Uterus (tissue), 4 donors: ENCODE data around the gene RIMS4. TPM values are rescaled to one million over a fixed set of nuclear protein-coding genes. Genes with fewer than 3 reads are reported as not detected.
A peak's percentile ranks its signal among the peaks of the same experiment; 100 is the strongest.

Experiments
- DNase-seq, 2 donors: peaks; one replicate each; pipeline ENCODE4 v3.0.0-alpha.2; 2019 to 2020
- H3K27ac ChIP-seq, 2 donors: fragments of 200-600 bp; sonication (generic); 1 replicate in 1 of 2; 2 replicates in 1 of 2; pipeline ENCODE4 v1.5.1; 2016 to 2018
- H3K27me3 ChIP-seq, 2 donors: fragments of 200-600 bp; sonication (generic); one replicate each; pipeline ENCODE4 v1.5.1; 2018 to 2019; ENCODE audit warnings: control low read depth in 1 of 2
- H3K36me3 ChIP-seq, 2 donors: fragments of 200-600 bp; sonication (generic); one replicate each; pipeline ENCODE4 v1.5.1; 2019; ENCODE audit warnings: control low read depth in 1 of 2
- H3K4me1 ChIP-seq, 2 donors: fragments of 200-600 bp; sonication (generic); one replicate each; pipeline ENCODE4 v1.5.1; 2018 to 2019; ENCODE audit warnings: control low read depth in 1 of 2
- H3K4me3 ChIP-seq, 2 donors: fragments of 200-600 bp; sonication (generic); 1 replicate in 1 of 2; 2 replicates in 1 of 2; pipeline ENCODE4 v1.5.1; 2018 to 2019; ENCODE audit warnings: mild to moderate bottlenecking in 1 of 2
- H3K9me3 ChIP-seq, 2 donors: fragments of 200-600 bp; sonication (generic); one replicate each; pipeline ENCODE4 v1.5.1; 2019; ENCODE audit warnings: control low read depth in 1 of 2
- POLR2A ChIP-seq, 2 donors: fragments of 450-650 bp; IDR thresholded peaks; one replicate each; pipeline ENCODE4 v1.6.1; 2016; ENCODE audit warnings: antibody characterized with exemption in 2 of 2, mild to moderate bottlenecking in 1 of 2, moderate library complexity in 1 of 2
- intact Hi-C: fragments of 100-400 bp; cut with DNase I; formaldehyde crosslinking; loops from one replicate; pipeline ENCODE4 v1.15.1; 2023; ENCODE audit warnings: low total_unique reads
- total RNA-seq, 4 donors: library from RNA; depleted of rRNA in 3 of 4; stranded (reverse); fragments of >200 nt in 3 of 4; gene quantifications; one replicate each; pipeline versions ENCODE4 v1.1.0 to v1.2.4, GENCODE V29; 2014 to 2023
- TF ChIP-seq, protein P1 (sequence below), 4 experiments: fragments of 200-600 bp in 2 of 4; fragments of 450-650 bp in 2 of 4; sonication (generic) in 2 of 4; IDR thresholded peaks; one replicate each; pipeline ENCODE4 v1.5.1; 2016 to 2019; ENCODE audit warnings: antibody characterized with exemption in 4 of 4, mild to moderate bottlenecking in 2 of 4, moderate library complexity in 1 of 4
- donor health status: DM: yes; HTN: yes; CAD: no.

RIMS4 gene
- total RNA-seq, 4 donors from 2014 or later: 0.26 to 5.3 (median 0.61) TPM

DNA sequence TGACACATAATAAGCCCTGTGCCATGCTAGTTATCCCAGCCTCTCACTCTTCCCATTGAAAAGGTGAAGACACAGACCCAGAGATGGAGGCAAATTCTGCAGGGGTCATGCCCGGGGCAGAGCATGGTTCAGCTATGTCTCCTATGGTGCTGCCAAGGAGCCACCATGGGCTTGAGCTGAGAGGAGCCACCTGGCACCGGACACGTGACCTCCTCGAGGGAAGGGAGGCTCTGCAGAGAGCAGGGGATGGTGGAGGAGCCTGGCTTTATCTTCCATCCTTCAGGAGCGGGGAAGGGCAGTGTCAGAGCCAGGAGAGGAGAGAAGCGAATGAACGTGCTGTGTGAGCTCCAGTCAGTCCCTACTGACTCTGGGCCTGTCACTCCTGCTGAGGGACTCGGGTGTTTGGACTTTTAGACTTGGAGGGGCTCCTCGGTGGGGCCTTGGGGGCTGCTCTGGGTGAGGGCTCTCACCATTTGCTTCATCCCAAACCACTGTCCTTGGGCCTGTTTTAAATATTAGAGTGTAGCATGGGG, 106.3 kb downstream of the RIMS4 start:
- Histone ChIP-seq H3K4me3 (no peak overlapping the region), H3K36me3 (no peaks in the 10 kb centered on the region), H3K27ac (peak overlapping the region; percentile 83 to 85), H3K9me3 (no peaks in the 10 kb centered on the region), H3K27me3 (no peaks in the 10 kb centered on the region), H3K4me1 (peaks cover 0 to 31% of the 10 kb centered on the region in 2 donors)
- intact Hi-C loops: no loop called here
- DNase-seq: no peak
- TF ChIP-seq POLR2A (IDR thresholded peaks at IDR 0.05): no peak
- TF ChIP-seq, protein P1, sequence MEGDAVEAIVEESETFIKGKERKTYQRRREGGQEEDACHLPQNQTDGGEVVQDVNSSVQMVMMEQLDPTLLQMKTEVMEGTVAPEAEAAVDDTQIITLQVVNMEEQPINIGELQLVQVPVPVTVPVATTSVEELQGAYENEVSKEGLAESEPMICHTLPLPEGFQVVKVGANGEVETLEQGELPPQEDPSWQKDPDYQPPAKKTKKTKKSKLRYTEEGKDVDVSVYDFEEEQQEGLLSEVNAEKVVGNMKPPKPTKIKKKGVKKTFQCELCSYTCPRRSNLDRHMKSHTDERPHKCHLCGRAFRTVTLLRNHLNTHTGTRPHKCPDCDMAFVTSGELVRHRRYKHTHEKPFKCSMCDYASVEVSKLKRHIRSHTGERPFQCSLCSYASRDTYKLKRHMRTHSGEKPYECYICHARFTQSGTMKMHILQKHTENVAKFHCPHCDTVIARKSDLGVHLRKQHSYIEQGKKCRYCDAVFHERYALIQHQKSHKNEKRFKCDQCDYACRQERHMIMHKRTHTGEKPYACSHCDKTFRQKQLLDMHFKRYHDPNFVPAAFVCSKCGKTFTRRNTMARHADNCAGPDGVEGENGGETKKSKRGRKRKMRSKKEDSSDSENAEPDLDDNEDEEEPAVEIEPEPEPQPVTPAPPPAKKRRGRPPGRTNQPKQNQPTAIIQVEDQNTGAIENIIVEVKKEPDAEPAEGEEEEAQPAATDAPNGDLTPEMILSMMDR (IDR thresholded peaks at IDR 0.05): no peak

DNA sequence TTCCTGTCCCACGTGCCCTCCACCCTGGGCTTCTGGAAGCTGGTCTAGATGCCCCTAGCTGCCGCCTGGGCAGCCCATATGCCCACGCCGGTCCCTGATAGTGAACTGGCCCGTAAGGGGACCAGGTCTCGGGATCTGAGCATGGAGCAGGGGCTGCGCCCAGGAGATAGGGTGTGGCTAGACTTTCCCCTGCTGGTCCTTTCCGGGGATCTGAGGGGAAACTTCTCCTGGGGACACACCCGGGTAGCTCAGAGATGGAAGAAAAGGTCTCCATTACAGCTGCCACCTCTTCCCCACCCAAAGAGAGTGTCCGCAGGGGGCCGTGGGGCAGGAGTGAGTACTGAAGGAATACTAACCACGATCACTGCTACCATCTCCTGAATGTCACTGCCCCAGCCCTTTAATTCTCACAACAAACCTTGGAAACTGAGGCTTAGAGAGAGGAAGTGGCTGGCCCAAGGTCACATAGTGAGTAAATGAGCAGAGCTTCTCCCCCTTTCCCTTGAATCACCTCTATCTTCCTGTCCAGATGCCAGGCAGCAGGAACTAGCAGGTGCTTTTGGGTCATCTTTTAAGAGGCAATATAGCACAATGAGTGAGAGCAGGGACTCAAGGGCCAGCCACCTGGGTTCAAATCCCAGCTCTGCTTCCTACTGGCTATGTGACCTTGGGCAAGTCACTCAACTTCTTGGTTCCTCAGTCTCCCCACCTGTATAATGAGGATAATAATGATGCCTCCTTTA, 107.0 kb downstream of the RIMS4 start:
- no peaks in the 10 kb centered on the region for H3K36me3 ChIP-seq
- peaks cover 0 to 31% of the 10 kb centered on the region in 2 donors for H3K4me1 ChIP-seq
- TF ChIP-seq POLR2A (IDR thresholded peaks at IDR 0.05): no peak
- TF ChIP-seq, protein P1 (IDR thresholded peaks at IDR 0.05): no peak
- intact Hi-C loops: no loop called here
- no peak for DNase-seq
- no peak overlapping the region for H3K4me3 ChIP-seq
- no peaks in the 10 kb centered on the region for H3K9me3 ChIP-seq
- H3K27me3 ChIP-seq: no peaks in the 10 kb centered on the region
- H3K27ac ChIP-seq: peak overlapping the region; percentile 83 to 85

GRCh38 chr20:44702776-44703175, 107.6 kb downstream of the RIMS4 start:
- Histone ChIP-seq H3K4me3 (no peak overlapping the region), H3K27ac (peak overlapping the region; percentile 83 to 85), H3K4me1 (peaks cover 0 to 31% of the 10 kb centered on the region in 2 donors), H3K9me3 (no peaks in the 10 kb centered on the region), H3K27me3 (no peaks in the 10 kb centered on the region), H3K36me3 (no peaks in the 10 kb centered on the region)
- TF ChIP-seq, protein P1 (IDR thresholded peaks at IDR 0.05): no peak
- TF ChIP-seq POLR2A (IDR thresholded peaks at IDR 0.05): no peak
- intact Hi-C loops: no loop called here
- DNase-seq: peak; percentile 87 to 89

DNA sequence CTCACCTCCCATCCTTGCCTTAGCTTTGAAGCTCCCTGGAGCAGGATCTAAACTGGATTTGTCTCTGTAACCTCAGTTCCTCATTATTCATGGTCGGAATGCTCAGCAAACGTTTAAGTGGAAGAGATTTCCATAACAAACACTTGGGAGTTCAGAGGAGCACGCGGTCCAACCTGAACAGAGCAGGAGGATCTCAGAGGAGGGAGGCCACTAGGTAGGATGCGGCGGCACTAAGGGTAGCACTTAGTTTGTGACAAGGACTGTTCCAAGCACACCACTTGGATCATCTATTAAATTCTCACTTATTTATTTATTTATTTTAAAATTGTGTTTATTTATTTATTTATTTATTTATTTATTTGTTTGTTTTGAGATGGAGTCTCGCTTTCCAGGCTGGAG, 108.5 kb downstream of the RIMS4 start:
- Histone ChIP-seq H3K9me3 (no peaks in the 10 kb centered on the region), H3K36me3 (no peaks in the 10 kb centered on the region), H3K4me1 (peaks cover 0 to 31% of the 10 kb centered on the region in 2 donors), H3K27ac (peak overlapping the region; percentile 83 to 85), H3K27me3 (no peaks in the 10 kb centered on the region), H3K4me3 (no peak overlapping the region)
- intact Hi-C loops: no loop called here
- TF ChIP-seq POLR2A (IDR thresholded peaks at IDR 0.05): no peak
- TF ChIP-seq, protein P1 (IDR thresholded peaks at IDR 0.05): no peak
- DNase-seq: no peak

Other genes with a start within 250 kb of the RIMS4 start
- gene PKIG, start 228.0 kb downstream of the RIMS4 start, total RNA-seq: 100 to 1,000 TPM in 3 of 4 donors, 10 to 100 TPM in 1; 67.1 to 250 (median 145) TPM
- 10 to 100 TPM in 1 of 4 donors, 1 to 10 TPM in 2, under 1 TPM in 1; 0.59 to 11.0 (median 4.8) TPM for gene ADA, start 158.8 kb downstream of the RIMS4 start, total RNA-seq
- 10 to 100 TPM in 3 of 4 donors, not detected in 1; 19.4 to 47.9 (median 29.7) TPM for gene CCN5, start 95.2 kb downstream of the RIMS4 start, total RNA-seq
- gene KCNK15, start 64.7 kb downstream of the RIMS4 start, total RNA-seq: 1 to 10 TPM in 3 of 4 donors, under 1 TPM in 1; 0.26 to 4.4 (median 2.0) TPM
- 100 to 1,000 TPM in 2 of 4 donors, 10 to 100 TPM in 2; 54.3 to 131 (median 108) TPM for gene YWHAB, start 75.2 kb upstream of the RIMS4 start, total RNA-seq
- 10 to 100 TPM in 2 of 4 donors, under 1 TPM in 1, not detected in 1; 0.59 to 17.3 (median 12.9) TPM for gene PABPC1L, start 99.5 kb upstream of the RIMS4 start, total RNA-seq
- 10 to 100 TPM; 11.1 to 15.6 (median 12.5) TPM for gene TOMM34, start 149.9 kb upstream of the RIMS4 start, total RNA-seq
- gene STK4, start 156.0 kb upstream of the RIMS4 start, total RNA-seq: 10 to 100 TPM in 3 of 4 donors, 1 to 10 TPM in 1; 9.0 to 43.6 (median 29.6) TPM